H1 (cell line): ENCODE data around the gene CYB5B. TPM values are rescaled to one million over a fixed set of nuclear protein-coding genes. Genes with fewer than 3 reads are reported as not detected.

Experiments
- ASH2L ChIP-seq: fragments of 200-600, 300-600 bp; sonication (generic); IDR thresholded peaks from one replicate; pipeline ENCODE4 v1.7.1; 2017; ENCODE audit warnings: low read length
- EP300 ChIP-seq, 2 experiments: IDR thresholded peaks; 1 replicate in 1 of 2; 2 replicates in 1 of 2; pipeline ENCODE4 v1.6.1; 2011 to 2012; ENCODE audit warnings: low read depth in 2 of 2, low read length in 2 of 2, mild to moderate bottlenecking in 2 of 2, borderline replicate concordance in 1 of 2, inconsistent platforms in 1 of 2, moderate library complexity in 1 of 2
- GTF2F1 ChIP-seq: IDR thresholded peaks from 2 replicates; pipeline ENCODE4 v1.6.1; 2012; ENCODE audit warnings: low read depth, low read length, improper control_type of control experiment, borderline replicate concordance
- HDAC6 ChIP-seq: IDR thresholded peaks from one replicate; pipeline ENCODE4 v1.7.1; 2012; ENCODE audit warnings: low read depth, mild to moderate bottlenecking, inconsistent platforms, low read length, moderate library complexity
- RFX5 ChIP-seq: IDR thresholded peaks from 2 replicates; pipeline ENCODE4 v1.6.1; 2011; ENCODE audit warnings: low read depth, low read length, improper control_type of control experiment, borderline replicate concordance
- RNF2 ChIP-seq: fragments of 200-900, 300-1000 bp; sonication (generic); IDR thresholded peaks from 2 replicates; pipeline ENCODE4 v1.7.1; 2016; ENCODE audit warnings: borderline replicate concordance, low read depth, mild to moderate bottlenecking, antibody characterized with exemption, low read length; ENCODE audit not compliant: poor library complexity, severe bottlenecking; ENCODE audit errors: missing control alignments
- RXRA ChIP-seq: IDR thresholded peaks from 2 replicates; pipeline ENCODE4 v1.6.1; 2011; ENCODE audit warnings: low read depth, mild to moderate bottlenecking, low read length, moderate library complexity; ENCODE audit not compliant: insufficient read depth
- SAP30 ChIP-seq: fragments of 300-600 bp; sonication (generic); IDR thresholded peaks from 2 replicates; pipeline ENCODE4 v1.7.1; 2012; ENCODE audit warnings: low read length, moderate library complexity, mild to moderate bottlenecking, inconsistent platforms; ENCODE audit not compliant: insufficient read depth, insufficient replicate concordance
- polyA plus RNA-seq, 7 experiments: library from polyadenylated mRNA; depleted of rRNA in 3 of 7; stranded (reverse) in 5 of 7; unstranded in 2 of 7; fragments of >200 nt in 5 of 7; fragments of 200-250 nt in 2 of 7; gene quantifications; 1 replicate in 5 of 7; 2 replicates in 1 of 7; 4 replicates in 1 of 7; pipeline versions ENCODE4 v1.2.1 to v1.2.3, GENCODE V29; 2011 to 2013; ENCODE audit warnings: missing spikeins in 2 of 7, mixed read lengths in 2 of 7
- total RNA-seq: library from RNA; stranded (reverse); fragmentation: NEBNext Ultra II Directional; extraction: Animal tissue kit (Norgen Biotek cat#: 25700); gene quantifications from 2 replicates; pipeline ENCODE4 v1.2.1, GENCODE V29; 2021
- TF ChIP-seq, protein P1 (sequence below): fragments of 300-600 bp; sonication (generic); IDR thresholded peaks from 2 replicates; pipeline ENCODE4 v1.7.1; 2012; ENCODE audit warnings: low read length, moderate library complexity, mild to moderate bottlenecking, inconsistent platforms; ENCODE audit not compliant: insufficient replicate concordance

Gene CYB5B
- total and polyA plus RNA-seq, 2 of the 8 experiments (the other 6 are each of a cell fraction or from before 2014, with no cell fraction given): 108 to 127 TPM

DNA sequence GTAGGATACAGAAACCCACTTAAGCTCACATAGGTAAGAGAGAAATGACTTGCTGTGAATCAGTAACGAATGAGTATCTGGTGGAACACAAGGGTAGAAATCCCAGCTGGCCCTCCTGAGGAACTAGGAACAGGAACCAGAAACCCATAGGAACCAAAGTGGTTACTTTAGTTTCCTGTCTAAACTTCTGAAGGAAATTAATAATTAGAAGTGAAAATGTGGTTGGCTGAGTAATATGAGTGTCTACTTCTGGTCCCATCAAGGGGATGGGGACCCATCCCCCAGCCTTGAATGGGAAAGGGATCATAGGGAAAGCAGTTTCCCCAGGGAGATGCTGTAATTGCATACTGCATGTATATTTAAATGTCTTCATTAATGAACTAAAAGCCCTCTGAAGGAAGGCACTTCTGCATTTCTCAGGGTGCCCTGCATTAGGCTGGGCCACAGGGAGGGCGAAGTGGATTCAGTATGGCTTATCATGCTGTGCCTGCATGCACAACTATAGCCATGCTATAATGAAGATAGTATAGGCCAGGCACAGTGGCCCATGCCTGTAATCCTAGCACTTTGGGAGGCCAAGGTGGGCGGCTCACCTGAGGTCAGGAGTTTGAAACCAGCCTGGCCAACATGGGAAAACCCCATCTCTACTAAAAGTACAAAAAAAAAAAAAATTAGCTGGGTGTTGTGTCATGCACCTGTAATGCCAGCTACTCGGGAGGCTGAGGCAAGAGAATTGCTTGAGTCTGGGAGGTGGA is 45.6 kb downstream of the CYB5B start (continued):
- TF ChIP-seq, protein P1, sequence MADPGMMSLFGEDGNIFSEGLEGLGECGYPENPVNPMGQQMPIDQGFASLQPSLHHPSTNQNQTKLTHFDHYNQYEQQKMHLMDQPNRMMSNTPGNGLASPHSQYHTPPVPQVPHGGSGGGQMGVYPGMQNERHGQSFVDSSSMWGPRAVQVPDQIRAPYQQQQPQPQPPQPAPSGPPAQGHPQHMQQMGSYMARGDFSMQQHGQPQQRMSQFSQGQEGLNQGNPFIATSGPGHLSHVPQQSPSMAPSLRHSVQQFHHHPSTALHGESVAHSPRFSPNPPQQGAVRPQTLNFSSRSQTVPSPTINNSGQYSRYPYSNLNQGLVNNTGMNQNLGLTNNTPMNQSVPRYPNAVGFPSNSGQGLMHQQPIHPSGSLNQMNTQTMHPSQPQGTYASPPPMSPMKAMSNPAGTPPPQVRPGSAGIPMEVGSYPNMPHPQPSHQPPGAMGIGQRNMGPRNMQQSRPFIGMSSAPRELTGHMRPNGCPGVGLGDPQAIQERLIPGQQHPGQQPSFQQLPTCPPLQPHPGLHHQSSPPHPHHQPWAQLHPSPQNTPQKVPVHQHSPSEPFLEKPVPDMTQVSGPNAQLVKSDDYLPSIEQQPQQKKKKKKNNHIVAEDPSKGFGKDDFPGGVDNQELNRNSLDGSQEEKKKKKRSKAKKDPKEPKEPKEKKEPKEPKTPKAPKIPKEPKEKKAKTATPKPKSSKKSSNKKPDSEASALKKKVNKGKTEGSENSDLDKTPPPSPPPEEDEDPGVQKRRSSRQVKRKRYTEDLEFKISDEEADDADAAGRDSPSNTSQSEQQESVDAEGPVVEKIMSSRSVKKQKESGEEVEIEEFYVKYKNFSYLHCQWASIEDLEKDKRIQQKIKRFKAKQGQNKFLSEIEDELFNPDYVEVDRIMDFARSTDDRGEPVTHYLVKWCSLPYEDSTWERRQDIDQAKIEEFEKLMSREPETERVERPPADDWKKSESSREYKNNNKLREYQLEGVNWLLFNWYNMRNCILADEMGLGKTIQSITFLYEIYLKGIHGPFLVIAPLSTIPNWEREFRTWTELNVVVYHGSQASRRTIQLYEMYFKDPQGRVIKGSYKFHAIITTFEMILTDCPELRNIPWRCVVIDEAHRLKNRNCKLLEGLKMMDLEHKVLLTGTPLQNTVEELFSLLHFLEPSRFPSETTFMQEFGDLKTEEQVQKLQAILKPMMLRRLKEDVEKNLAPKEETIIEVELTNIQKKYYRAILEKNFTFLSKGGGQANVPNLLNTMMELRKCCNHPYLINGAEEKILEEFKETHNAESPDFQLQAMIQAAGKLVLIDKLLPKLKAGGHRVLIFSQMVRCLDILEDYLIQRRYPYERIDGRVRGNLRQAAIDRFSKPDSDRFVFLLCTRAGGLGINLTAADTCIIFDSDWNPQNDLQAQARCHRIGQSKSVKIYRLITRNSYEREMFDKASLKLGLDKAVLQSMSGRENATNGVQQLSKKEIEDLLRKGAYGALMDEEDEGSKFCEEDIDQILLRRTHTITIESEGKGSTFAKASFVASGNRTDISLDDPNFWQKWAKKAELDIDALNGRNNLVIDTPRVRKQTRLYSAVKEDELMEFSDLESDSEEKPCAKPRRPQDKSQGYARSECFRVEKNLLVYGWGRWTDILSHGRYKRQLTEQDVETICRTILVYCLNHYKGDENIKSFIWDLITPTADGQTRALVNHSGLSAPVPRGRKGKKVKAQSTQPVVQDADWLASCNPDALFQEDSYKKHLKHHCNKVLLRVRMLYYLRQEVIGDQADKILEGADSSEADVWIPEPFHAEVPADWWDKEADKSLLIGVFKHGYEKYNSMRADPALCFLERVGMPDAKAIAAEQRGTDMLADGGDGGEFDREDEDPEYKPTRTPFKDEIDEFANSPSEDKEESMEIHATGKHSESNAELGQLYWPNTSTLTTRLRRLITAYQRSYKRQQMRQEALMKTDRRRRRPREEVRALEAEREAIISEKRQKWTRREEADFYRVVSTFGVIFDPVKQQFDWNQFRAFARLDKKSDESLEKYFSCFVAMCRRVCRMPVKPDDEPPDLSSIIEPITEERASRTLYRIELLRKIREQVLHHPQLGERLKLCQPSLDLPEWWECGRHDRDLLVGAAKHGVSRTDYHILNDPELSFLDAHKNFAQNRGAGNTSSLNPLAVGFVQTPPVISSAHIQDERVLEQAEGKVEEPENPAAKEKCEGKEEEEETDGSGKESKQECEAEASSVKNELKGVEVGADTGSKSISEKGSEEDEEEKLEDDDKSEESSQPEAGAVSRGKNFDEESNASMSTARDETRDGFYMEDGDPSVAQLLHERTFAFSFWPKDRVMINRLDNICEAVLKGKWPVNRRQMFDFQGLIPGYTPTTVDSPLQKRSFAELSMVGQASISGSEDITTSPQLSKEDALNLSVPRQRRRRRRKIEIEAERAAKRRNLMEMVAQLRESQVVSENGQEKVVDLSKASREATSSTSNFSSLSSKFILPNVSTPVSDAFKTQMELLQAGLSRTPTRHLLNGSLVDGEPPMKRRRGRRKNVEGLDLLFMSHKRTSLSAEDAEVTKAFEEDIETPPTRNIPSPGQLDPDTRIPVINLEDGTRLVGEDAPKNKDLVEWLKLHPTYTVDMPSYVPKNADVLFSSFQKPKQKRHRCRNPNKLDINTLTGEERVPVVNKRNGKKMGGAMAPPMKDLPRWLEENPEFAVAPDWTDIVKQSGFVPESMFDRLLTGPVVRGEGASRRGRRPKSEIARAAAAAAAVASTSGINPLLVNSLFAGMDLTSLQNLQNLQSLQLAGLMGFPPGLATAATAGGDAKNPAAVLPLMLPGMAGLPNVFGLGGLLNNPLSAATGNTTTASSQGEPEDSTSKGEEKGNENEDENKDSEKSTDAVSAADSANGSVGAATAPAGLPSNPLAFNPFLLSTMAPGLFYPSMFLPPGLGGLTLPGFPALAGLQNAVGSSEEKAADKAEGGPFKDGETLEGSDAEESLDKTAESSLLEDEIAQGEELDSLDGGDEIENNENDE: no peak
- TF ChIP-seq RFX5 (no peak), ASH2L (no peak), RNF2 (no peak), EP300 (IDR thresholded peaks at IDR 0.05; ENCODE audit: borderline replicate concordance in 1 of 2, low read depth in 2 of 2, low read length in 2 of 2) (no peak), HDAC6 (no peak), RXRA (no peak), SAP30 (no peak), GTF2F1 (no peak)
